Activated naive CD8-positive, alpha-beta T cell treated with anti-CD3 and anti-CD28 coated beads, Interleukin-2, amount 10 ng/mL, durations not matched to agents 7 days and 5 days (primary cell): ENCODE data around the gene PKNOX2. TPM values are rescaled to one million over a fixed set of nuclear protein-coding genes. Genes with fewer than 3 reads are reported as not detected.

Source experiments
- ATAC-seq: fragments of 150-1000 bp; cut with Tn5 transposase; one replicate; pipeline ENCODE4 v1.10.0; 2021; ENCODE audit warnings: low read depth, moderate library complexity
- POLR2A ChIA-PET: fragments of 350-600 bp; sonication (Branson Sonifier 250); formaldehyde crosslinking; loops from one replicate; lab custom pipeline; 2021; ENCODE audit warnings: antibody characterized with exemption; lab: Charles Lee
- DNase-seq: peaks from one replicate; pipeline ENCODE4 v3.0.0; 2021
- H3K27ac Mint-ChIP-seq: one replicate; pipeline ENCODE4 v1.8.0; 2022; ENCODE audit warnings: mild to moderate bottlenecking, mixed read lengths
- H3K27me3 Mint-ChIP-seq: one replicate; pipeline ENCODE4 v1.8.0; 2022; ENCODE audit warnings: mild to moderate bottlenecking, moderate library complexity, mixed read lengths
- H3K36me3 Mint-ChIP-seq: one replicate; pipeline ENCODE4 v1.8.0; 2021; ENCODE audit warnings: mild to moderate bottlenecking, mixed read lengths
- H3K4me1 Mint-ChIP-seq: one replicate; pipeline ENCODE4 v1.8.0; 2021; ENCODE audit warnings: mixed read lengths
- H3K4me3 Mint-ChIP-seq: one replicate; pipeline ENCODE4 v1.8.0; 2022; ENCODE audit warnings: mild to moderate bottlenecking, moderate library complexity, mixed read lengths
- H3K9me3 Mint-ChIP-seq: one replicate; pipeline ENCODE4 v1.8.0; 2021; ENCODE audit warnings: mixed read lengths
- total RNA-seq, 2 experiments: library from RNA; stranded (reverse); gene quantifications; one replicate each; pipeline ENCODE4 v1.2.3, GENCODE V29; 2021

The PKNOX2 gene
- total RNA-seq, 2 experiments from 2014 or later = not detected

DNA sequence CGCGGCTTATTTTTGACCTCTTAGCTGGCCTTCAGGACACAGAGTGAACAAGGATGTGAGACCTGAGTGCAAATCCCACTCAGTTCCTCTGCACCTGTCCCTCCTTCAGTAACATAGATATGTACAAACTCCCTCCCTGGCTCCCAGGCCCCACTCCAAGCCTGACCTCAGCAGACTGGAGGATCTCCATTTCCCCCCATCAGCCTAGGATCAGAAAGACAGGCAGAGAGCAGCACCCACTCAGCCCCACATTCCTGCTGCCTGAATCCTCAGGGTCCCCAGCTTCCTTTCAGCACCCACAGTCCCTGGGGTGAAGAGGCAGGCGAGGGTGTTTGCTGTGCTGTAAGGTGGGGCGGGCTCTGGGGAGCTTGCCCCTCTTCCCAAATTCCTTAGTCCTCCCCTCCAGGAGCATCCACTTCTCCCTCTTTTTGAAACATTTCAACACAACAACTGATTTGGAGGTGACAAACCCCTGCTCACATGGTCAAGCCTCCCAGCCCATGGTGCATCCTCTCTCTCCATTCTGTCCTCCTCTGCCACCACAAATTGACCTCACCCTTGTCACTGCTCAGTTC is 180.4 kb downstream of the PKNOX2 start:
- POLR2A ChIA-PET = no interaction called here
- Mint-ChIP-seq H3K4me3 (no peak overlapping the region), H3K4me1 (no peaks in the 10 kb centered on the region), H3K9me3 (no peaks in the 10 kb centered on the region), H3K27me3 (peaks cover 6% of the 10 kb centered on the region), H3K27ac (no peak overlapping the region), H3K36me3 (no peaks in the 10 kb centered on the region)
- ATAC-seq (no peak), DNase-seq (no peak)

DNA sequence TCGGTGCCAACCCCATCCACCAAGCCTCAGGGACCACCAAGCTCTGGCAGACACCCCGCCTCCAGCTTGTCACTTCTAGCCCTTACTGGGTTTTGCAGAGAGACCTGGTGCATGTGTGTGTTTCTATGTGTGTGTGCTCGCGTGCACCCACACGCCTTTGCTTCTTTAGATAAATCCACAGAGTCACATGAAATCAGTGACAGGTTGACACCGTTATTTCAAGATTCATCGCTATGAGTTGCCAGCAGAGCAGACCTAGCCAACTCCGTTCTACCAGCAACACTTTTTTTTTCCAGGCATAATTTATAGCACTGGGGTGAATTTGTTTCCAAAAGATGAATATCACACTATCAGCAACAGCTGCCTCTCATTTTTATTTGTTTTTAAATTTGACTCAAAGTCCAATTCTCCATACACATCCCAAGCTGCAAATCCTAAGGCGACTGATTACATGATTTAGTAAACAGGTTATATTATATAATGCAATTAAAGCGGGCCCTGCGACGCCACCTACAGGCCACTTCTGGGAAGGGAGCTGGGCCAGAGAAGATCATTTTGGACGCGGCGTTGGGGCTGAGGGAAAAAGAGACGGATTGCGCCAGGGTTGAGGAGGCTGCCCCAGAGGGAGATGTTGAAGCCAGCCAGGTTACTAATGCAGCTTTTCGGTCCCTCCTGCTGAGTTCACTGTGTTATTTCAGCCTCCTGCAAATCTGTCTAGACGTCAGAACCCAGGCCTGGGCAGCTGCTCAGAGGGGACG is 181.0 kb downstream of the PKNOX2 start:
- no peaks in the 10 kb centered on the region for H3K9me3 Mint-ChIP-seq
- H3K36me3 Mint-ChIP-seq = no peaks in the 10 kb centered on the region
- DNase-seq = peak; percentile 52
- no peaks in the 10 kb centered on the region for H3K4me1 Mint-ChIP-seq
- POLR2A ChIA-PET = no interaction called here
- H3K27ac Mint-ChIP-seq = no peak overlapping the region
- H3K4me3 Mint-ChIP-seq = no peak overlapping the region
- H3K27me3 Mint-ChIP-seq = peaks cover 6% of the 10 kb centered on the region
- peak; percentile 53 for ATAC-seq

DNA sequence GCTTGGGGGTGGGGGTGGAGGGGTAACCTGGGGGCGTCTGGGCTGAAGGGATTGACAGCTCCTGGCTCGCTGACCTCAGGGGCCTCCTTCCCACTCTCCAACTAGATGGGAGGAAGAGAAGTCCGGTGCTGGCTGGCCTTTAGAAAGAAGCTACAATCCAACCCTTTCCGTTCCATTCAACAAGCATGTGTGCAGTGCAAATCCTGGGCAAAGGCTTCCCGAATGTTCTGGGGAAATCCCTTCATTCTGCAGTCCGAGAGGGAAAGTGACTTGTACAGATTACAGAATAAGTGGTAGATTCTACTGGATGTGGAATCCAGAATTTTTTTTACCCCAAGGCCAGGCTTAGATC is 181.6 kb downstream of the PKNOX2 start:
- Mint-ChIP-seq H3K4me1 (no peaks in the 10 kb centered on the region), H3K9me3 (no peaks in the 10 kb centered on the region), H3K4me3 (no peak overlapping the region), H3K27ac (no peak overlapping the region), H3K36me3 (no peaks in the 10 kb centered on the region), H3K27me3 (peaks cover 6% of the 10 kb centered on the region)
- ATAC-seq (no peak), DNase-seq (no peak)
- POLR2A ChIA-PET = no interaction called here

DNA sequence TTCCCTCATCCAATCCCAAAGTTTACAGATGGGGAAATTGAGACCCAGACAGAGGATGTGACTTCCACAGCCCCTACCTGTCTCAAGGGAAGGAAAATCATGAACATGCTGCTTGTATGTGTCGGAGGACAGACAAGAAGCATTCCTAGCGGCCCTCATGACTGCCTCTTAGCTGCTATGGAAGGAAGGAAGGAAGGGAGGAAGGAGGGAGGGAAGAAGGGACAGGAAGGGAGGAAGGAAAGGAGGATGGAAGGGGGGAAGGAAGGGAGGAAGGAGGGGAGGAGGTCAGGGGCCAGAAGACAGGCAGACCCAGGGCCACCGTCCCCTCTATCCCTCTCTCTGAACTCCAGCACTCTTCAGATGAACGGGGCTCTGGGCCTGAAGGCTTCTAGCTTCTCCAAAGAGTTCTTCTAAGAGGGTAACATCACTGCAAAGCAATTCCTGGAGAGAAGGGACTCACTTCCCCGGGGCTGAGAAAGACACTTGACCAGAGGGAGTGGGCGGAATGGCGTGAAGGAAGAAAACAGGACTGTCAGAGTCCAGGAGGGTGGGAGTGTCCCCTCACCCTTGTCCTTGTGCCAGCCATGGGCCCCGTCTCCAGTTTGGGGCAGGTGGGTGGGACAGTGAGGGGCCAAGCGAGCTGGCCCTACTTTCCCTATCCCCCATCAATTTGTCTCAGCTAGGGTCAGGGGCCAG is 182.2 kb downstream of the PKNOX2 start:
- no peaks in the 10 kb centered on the region for H3K36me3 Mint-ChIP-seq
- ATAC-seq (no peak), DNase-seq (no peak)
- peaks cover 6% of the 10 kb centered on the region for H3K27me3 Mint-ChIP-seq
- no peaks in the 10 kb centered on the region for H3K4me1 Mint-ChIP-seq
- no peak overlapping the region for H3K27ac Mint-ChIP-seq
- POLR2A ChIA-PET = no interaction called here
- no peaks in the 10 kb centered on the region for H3K9me3 Mint-ChIP-seq
- no peak overlapping the region for H3K4me3 Mint-ChIP-seq

DNA sequence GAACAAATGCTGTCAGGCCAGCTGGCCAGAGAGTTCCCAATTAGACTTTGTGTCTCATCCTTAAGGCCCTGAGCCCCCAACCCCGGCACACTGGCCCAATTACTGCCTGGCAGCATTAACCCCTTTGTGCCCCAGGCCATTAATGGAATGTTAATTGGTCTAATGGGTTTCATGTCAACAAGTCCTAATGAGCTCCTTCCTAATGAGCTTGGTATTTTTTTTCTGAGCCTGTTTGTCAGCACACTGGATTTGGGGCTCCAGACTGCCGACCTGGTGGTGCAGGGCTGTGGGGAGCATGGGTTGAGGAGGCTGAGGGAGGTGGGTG is 182.7 kb downstream of the PKNOX2 start:
- POLR2A ChIA-PET = no interaction called here
- H3K4me1 Mint-ChIP-seq = no peaks in the 10 kb centered on the region
- H3K27ac Mint-ChIP-seq = no peak overlapping the region
- H3K9me3 Mint-ChIP-seq = no peaks in the 10 kb centered on the region
- no peaks in the 10 kb centered on the region for H3K36me3 Mint-ChIP-seq
- no peak for DNase-seq
- H3K27me3 Mint-ChIP-seq = peaks cover 6% of the 10 kb centered on the region
- ATAC-seq = no peak
- H3K4me3 Mint-ChIP-seq = no peak overlapping the region

DNA sequence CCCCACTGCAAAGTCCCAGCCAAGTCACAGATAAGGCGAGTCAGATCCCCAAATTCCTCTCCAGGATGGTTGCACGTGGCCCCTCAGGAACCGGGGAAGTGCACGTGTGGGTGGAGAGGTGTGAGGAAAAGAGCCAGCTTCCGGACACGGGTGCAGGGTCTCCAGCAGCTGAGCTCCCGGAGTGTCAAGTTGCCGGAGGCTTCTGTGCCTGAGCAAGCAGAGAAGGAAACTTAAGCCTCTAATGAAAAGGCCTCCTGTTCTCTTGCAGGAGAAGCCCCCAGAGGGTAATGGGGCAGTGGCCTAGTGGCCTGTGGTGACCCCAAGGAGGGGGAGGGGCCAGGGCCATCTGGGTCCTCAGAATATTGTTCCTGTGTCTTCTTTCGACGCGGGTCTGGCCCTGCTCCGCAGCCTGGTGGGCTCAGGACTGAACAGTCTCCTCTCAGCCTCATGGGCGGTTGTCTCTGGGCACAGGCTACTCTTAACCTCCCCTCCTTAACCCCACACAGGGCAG is 183.6 kb downstream of the PKNOX2 start:
- Mint-ChIP-seq H3K27ac (no peak overlapping the region), H3K4me1 (no peaks in the 10 kb centered on the region), H3K36me3 (no peaks in the 10 kb centered on the region), H3K4me3 (no peak overlapping the region), H3K9me3 (no peaks in the 10 kb centered on the region), H3K27me3 (peaks cover 8% of the 10 kb centered on the region)
- ATAC-seq = no peak
- POLR2A ChIA-PET = no interaction called here
- DNase-seq = no peak

DNA sequence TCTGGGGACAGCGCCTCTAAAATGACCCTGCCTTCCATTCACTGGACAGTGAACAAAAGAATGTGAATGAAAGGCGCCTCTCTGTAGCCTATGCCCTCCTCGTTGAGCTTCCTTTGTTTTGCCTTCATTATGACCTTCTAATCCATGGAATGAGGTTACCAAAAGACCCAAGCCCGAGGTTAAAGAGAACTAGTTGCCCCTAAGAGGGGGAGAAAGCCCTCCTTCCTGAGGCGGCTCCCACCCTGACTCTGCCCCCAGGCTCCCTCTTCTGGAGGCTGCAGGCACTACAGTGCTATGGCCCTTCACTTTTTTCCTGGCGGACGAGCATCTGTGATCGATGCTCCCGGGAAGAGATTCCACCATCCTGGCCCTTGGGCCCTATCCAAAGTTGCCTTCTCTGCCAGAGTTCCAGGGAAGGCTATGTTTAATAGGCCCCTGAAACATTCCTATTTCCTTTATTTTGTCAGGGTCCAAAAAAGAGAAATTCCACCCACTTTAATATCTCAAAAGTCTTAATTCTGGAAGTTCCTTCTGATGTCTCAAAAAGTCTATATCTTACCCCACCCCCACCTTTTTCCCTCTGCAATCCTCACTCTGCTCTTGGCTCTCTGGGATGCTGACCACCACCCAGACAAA is 184.2 kb downstream of the PKNOX2 start:
- ATAC-seq (peak; percentile 45), DNase-seq (peak; percentile 61)
- no peaks in the 10 kb centered on the region for H3K36me3 Mint-ChIP-seq
- no peak overlapping the region for H3K4me3 Mint-ChIP-seq
- no peaks in the 10 kb centered on the region for H3K9me3 Mint-ChIP-seq
- peaks cover 8% of the 10 kb centered on the region for H3K27me3 Mint-ChIP-seq
- H3K27ac Mint-ChIP-seq = no peak overlapping the region
- POLR2A ChIA-PET = no interaction called here
- H3K4me1 Mint-ChIP-seq = no peaks in the 10 kb centered on the region

DNA sequence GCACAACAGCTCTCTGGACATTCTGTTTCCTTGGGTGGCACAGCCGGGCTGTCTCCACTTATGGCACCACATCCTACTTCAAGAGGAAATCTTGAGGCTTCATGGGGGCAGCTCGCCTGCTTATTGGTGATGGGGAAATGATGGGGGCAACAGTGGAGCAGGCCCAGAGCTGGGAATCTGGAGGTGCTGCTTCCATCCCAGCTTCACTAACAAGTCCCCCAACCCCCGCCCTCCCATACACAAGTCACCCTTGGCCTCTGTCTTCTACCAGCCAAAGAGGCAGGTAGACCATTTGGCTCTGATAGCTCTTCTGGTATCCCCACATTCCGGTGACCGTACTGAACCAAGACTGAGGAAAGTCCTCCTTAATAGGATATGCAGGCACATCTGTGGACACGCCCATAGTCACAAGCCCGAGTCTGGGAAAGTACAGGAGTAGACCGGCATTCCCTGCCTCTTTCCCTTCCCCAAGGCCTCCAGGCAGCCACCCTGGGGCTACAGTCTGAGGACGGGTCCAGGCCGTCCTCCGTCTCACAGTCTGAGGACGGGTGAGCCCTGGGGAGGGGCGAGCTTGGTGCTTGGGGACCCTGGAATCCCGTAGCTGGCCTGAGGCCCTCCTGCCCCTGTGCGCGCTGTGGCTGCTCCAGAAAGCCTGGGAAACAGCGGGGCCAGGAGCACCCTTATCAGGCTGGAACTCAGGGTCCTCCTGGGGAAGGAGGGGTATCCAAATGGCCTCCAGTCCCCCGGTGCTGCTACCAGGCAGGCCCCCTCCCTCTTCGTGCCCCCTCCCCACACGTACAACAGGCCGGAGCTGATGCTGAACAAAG is 185.9 kb downstream of the PKNOX2 start:
- Mint-ChIP-seq H3K27ac (no peak overlapping the region), H3K4me1 (peaks cover 2% of the 10 kb centered on the region), H3K9me3 (no peaks in the 10 kb centered on the region), H3K27me3 (peaks cover 11% of the 10 kb centered on the region), H3K36me3 (no peaks in the 10 kb centered on the region), H3K4me3 (no peak overlapping the region)
- ATAC-seq (no peak), DNase-seq (no peak)
- POLR2A ChIA-PET = no interaction called here

DNA sequence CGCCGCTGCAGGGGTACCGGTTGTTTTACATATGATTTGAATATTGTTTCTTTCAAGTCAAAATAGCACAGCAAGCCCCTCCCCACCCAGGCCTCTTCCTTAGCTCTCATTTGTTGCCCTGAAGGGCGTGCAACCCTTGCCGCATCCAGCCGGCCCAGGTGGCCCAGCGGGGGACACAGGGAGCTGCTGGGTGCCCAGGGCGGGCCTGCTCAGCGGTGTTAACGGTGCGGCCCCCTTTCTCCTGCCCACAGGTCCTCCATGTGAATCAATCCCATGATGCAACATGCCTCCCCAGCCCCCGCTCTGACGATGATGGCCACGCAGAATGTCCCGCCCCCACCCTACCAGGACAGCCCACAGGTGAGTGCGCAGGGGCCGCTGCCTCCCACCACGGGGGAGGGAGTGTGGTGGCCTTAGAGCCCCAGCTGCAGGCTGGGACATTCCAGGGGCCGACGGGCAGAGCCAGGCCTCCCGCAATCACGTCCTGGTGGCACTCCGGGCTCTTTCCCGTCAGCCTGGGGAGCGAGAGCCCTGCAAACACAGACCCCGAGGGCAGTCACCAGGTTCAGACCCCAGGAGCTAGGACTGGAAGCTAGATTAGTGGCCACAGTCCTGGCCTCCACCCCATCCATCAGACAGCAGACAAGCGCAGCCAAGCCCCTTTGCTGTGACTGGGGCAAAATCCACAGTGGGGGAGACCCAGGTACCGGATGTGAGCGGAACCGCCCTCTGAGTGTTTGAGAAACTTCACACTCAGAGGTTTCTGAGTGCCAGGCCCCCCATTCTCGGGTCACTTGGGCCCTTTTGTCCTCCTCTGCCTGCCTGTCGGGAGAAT is 186.7 kb downstream of the PKNOX2 start:
- H3K27me3 Mint-ChIP-seq = peaks cover 11% of the 10 kb centered on the region
- DNase-seq (no peak), ATAC-seq (no peak)
- peaks cover 4% of the 10 kb centered on the region for H3K4me1 Mint-ChIP-seq
- POLR2A ChIA-PET = no interaction called here
- no peaks in the 10 kb centered on the region for H3K36me3 Mint-ChIP-seq
- H3K27ac Mint-ChIP-seq = no peak overlapping the region
- H3K9me3 Mint-ChIP-seq = no peaks in the 10 kb centered on the region
- no peak overlapping the region for H3K4me3 Mint-ChIP-seq

DNA sequence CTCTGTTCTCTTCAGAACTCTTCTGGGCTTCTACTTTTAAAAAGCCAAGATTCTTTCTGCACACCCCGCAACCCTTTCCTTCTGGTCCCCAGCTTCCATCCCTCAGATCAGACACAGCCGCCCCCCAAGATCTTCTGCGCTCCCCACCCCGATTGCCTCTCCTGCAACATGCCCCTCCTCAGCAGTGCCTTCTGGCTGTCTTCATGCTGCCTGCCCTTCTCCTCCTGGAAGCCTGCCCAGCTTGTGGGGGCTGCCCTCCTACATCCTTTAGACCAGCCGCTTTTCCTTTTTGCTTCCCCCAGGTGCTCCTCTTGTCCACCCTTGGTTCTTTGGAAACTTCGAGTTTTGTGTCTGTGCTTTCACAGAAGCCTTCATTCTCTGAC is 187.3 kb downstream of the PKNOX2 start:
- Mint-ChIP-seq H3K27me3 (peaks cover 5% of the 10 kb centered on the region), H3K36me3 (no peaks in the 10 kb centered on the region), H3K9me3 (no peaks in the 10 kb centered on the region), H3K4me3 (no peak overlapping the region), H3K27ac (no peak overlapping the region), H3K4me1 (peaks cover 4% of the 10 kb centered on the region)
- no peak for DNase-seq
- POLR2A ChIA-PET = no interaction called here
- no peak for ATAC-seq

DNA sequence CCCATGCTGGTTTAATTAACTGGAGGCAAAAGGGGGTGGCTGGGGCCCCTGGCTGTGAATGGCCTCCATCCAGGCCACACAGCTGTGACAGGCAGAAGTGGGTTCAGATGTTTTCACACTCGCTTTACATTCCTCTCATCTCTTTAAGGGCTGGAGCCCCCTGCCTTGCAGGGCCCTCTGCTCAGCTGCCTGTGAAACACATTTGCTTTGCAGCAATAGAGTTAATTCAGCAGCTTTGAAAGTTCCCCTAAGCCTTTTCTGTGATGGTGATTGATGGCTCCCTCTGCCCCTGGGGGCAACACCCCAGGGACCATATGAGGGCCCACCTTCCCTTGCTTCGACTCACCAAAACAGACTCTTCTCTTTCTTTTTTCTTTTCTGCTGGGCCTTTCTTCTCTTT is 192.2 kb downstream of the PKNOX2 start:
- Mint-ChIP-seq H3K36me3 (no peaks in the 10 kb centered on the region), H3K4me3 (no peak overlapping the region), H3K4me1 (peaks cover 4% of the 10 kb centered on the region), H3K27ac (no peak overlapping the region), H3K9me3 (no peaks in the 10 kb centered on the region), H3K27me3 (peaks cover 7% of the 10 kb centered on the region)
- POLR2A ChIA-PET = no interaction called here
- ATAC-seq = no peak
- DNase-seq = no peak

DNA sequence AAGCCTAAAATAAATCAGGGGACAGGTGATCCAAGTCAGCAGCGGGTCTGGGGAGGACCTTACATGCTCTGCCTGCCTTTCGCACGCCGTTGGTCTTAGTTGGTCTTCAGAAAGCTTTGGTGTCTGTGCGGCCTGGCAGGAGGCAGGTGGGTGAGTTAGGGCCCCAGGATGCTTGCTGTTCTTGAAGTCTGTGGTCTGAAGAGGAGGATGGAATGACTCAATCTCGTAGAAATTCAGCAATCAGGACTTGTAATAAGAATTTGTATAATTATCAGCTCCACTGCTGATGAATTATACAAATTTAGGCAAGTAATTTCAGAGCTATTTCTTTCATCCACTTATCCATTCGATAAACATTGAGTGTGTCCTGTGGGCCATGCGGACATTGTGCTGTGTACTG is 193.0 kb downstream of the PKNOX2 start:
- POLR2A ChIA-PET = no interaction called here
- no peak for DNase-seq
- Mint-ChIP-seq H3K27me3 (peaks cover 7% of the 10 kb centered on the region), H3K9me3 (no peaks in the 10 kb centered on the region), H3K4me3 (no peak overlapping the region), H3K27ac (no peak overlapping the region), H3K4me1 (peaks cover 4% of the 10 kb centered on the region), H3K36me3 (no peaks in the 10 kb centered on the region)
- no peak for ATAC-seq
